NCI-H748 (cell line): ENCODE results near the gene CHKB.
"Not testable (repeated sequence)": the region's sequence is repeated elsewhere in the genome, so short reads cannot be mapped to it uniquely, and the experiment has no call there.

Experiments
- DNase-seq: peaks from one replicate; lab custom pipeline; 2025; ENCODE audit not compliant: unreplicated experiment; lab: John Stamatoyannopoulos, UW

Gene CHKB

GRCh38 chr22:50582493-50583293 is at the start of gene CHKB:
CHKB (minus strand) TSS chr22:50582849; CDS start chr22:50582781, 68 bp downstream.
- DNase-seq, result peak; percentile 99

DNA sequence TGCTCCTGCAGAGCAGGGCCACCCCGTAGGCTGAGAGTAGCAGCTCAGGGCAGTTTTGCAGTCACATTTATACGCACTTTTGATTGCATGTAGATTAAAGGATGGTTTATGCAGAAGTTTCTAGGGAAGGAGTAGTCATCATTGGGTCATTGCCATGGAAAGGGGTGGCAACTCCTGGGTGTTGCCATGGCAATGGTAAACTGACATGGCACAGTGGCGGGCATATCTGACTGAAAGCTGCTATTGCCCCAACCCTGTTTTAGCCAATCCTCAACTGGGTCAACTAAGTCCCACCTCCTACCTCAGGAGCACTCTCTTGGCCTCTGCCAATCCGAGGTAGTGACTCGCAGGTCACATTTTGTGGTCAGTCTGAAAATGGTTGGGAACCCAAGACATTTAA is 47.7 kb upstream of the CHKB start:
- no peak for DNase-seq

DNA sequence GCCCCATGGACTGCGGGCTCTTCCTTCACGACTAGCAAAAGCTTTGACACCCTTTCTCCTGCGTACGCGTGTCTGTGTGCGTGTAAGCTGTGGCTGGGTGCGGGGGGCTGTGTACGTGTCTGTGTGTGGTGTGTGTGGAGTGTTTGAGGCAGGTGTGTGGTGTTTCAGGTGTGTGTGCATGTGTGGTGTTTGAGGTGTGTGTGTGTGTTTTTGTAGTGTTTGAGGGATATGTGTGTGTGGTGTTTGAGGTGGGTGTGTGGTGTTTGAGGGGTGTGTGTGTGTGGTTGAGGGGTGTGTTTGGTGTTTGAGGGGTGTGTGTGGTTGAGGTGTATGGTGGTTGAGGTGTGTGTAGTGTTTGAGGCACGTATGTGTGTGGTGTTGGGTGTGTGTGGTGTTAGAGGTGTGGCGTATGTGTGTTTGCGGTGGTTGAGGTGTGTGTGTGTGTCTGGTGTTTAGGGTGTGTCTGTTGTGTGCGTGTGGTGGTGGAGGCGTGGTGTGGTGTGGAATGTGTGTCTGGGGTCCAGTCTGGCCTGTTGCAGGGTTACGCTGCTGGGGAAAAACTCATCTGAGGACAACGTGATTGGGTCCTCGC is 46.0 kb upstream of the CHKB start:
- no peak for DNase-seq

GRCh38 chr22:50627642-50628542 is 45.2 kb upstream of the CHKB start, which contains the start of gene ARSA:
ARSA (minus strand) TSS chr22:50628152; CDS start chr22:50627779, 373 bp downstream.
- DNase-seq, result peak; percentile 84

DNA sequence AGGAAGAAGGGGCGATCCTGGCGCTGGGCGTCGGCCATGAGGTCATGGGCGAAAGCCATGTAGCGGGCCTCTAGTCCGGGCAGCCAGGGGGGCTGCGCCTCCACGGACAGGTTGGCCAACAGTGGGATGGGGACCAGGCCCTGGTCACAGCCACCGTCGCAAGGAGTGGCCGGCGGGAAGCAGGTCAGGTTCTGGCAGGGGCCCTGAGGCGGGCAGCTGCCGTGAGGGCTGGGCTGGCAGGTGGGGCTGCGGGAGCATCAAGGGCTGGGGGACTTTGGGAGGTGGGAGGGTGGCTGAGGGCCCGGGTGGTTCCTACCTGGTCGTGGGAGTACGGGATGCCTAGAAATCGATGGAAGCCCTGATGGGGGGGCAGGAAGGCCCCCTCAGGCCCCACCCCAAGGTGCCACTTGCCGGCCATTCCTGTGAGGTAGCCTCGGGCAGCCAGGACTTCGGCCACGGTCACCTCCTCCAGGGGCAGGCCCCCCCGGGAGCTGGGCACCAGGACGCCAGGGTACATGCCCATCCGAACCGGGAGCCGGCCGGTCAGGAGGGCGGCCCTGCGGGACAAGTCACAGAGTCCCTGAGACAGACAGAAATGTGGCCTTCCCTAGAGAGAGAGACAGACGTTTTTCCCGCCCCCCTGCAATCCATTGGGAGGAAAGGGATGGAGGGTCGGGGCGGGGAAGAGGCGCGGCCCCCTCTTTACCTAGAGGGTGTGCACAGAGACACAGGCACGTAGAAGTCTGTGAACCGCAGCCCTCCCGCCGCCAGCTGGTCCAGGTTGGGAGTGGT is 44.4 kb upstream of the CHKB start:
- DNase-seq, result peak; percentile 37

- no peak for DNase-seq
Observed at GRCh38 chr22:50626314-50626849, 43.7 kb upstream of the CHKB start.

DNA sequence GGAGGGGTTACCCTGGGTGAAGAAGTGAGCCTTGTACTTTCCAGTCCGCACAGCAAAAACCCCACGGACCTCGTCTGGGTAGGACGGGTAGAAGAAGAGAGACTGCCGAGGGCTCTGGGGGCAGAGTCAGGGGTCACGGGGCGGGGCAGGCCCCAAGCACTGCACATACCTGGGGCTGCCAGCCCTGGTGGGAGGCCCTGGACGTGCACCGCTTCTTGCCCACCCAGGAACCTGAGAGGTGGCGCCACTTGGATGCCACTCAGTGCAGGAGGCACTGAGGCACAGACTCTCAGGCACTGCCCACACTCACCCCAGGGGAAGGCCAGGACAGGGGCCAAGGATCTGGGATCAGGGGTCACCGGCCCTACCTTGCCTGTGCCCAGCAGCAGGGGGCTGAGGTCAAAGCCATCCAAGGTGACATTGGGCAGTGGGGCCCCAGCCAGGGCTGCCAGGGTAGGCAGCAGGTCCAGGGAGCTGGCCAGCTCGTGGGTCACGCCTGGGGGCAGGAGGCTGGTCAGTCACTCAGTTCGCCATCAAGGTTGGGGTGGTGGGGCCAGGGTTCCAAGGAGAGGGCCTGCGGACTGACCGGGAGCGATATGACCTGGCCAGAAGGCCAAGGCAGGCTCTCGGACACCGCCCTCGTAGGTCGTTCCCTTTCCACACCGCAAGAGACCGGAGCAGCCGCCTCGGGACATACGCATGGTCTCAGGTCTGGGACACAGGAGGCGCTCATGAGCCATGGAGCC is 43.1 kb upstream of the CHKB start:
- DNase-seq, result no peak

DNA sequence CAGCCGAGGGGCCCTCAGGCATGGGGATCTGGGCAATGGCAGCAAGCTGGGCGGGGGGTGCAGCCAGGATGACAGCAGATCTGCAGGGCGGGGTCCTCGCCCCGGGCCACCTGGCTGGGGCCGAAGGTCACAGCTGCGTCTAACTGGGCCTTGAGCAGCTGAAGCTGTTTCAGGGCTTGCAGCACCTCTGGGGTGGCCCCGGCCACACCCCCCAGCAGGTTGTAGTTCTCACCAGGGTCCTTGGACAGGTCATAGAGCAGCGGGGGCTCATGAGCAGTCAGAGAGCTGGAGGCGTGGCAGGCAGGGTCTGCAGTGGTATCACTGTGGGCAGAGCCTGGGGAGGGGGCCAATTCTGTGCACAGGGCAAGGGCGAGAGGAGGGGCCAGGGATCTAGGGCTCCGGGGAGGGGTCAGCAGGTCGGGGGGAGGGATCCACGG is 42.5 kb upstream of the CHKB start:
- DNase-seq, result no peak

- no peak for DNase-seq
Observed at GRCh38 chr22:50624347-50625130, 41.9 kb upstream of the CHKB start.

- DNase-seq, result peak; percentile 95
Observed at GRCh38 chr22:50622723-50623327, 40.2 kb upstream of the CHKB start.

- DNase-seq, result peak; percentile 59
Observed at GRCh38 chr22:50621948-50622722, 39.5 kb upstream of the CHKB start.

GRCh38 chr22:50621356-50621880 is 38.8 kb upstream of the CHKB start:
- DNase-seq, result peak; percentile 59

GRCh38 chr22:50620593-50621355 is 38.1 kb upstream of the CHKB start:
- peak; percentile 84 for DNase-seq

DNA sequence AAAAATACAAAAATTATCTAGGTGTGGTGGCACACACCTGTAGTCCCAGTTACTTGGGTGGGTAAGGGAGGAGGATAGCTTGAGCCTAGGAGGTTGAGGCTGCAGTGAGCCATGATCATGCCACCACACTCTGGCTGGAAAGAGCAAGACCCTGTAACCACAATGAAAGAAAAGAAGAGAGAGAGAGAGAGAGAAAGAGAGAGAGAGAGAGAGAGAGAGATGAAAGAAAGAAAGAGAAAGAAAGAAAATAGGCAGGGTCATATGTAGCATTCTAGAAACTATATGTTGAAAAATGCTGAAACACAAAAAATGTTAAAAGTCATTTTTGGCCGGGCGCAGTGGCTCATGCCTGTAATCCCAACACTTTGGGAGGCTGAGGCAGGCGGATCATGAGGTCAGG is 31.6 kb upstream of the CHKB start:
- not testable (repeated sequence) for DNase-seq

- peak; percentile 75 for DNase-seq
Observed at GRCh38 chr22:50613291-50613981, 30.8 kb upstream of the CHKB start.
